Vagina (tissue), 2 donors: ENCODE measurements around the gene STK32B. TPM values are rescaled to one million over a fixed set of nuclear protein-coding genes. Genes with fewer than 3 reads are reported as not detected.

Experiments
- DNase-seq, 2 donors: peaks; one replicate each; pipeline ENCODE4 v3.0.0-alpha.2; 2017; ENCODE audit errors: extremely low spot score in 2 of 2
- H3K27ac ChIP-seq: fragments of 200-600 bp; sonication (generic); one replicate; pipeline ENCODE4 v1.5.1; 2019
- H3K27me3 ChIP-seq: fragments of 200-600 bp; sonication (generic); one replicate; pipeline ENCODE4 v1.5.1; 2019
- H3K36me3 ChIP-seq, 2 donors: fragments of 200-600 bp; sonication (generic); one replicate each; pipeline ENCODE4 v1.5.1; 2017 to 2019
- H3K4me1 ChIP-seq: fragments of 200-600 bp; sonication (generic); one replicate; pipeline ENCODE4 v1.5.1; 2019
- H3K4me3 ChIP-seq, 2 donors: fragments of 200-600 bp; sonication (generic); 1 replicate in 1 of 2; 2 replicates in 1 of 2; pipeline ENCODE4 v1.5.1; 2016 to 2019
- H3K9me3 ChIP-seq: fragments of 200-600 bp; sonication (generic); one replicate; pipeline ENCODE4 v1.5.1; 2019
- POLR2A ChIP-seq, 2 donors: fragments of 450-650 bp; IDR thresholded peaks; one replicate each; pipeline ENCODE4 v1.6.1; 2017; ENCODE audit warnings: antibody characterized with exemption in 2 of 2, mild to moderate bottlenecking in 2 of 2, moderate library complexity in 2 of 2
- POLR2AphosphoS5 ChIP-seq, 2 donors: sonication (generic); formaldehyde crosslinking; IDR thresholded peaks; one replicate each; pipeline ENCODE4 v1.9.0; 2017; ENCODE audit warnings: antibody characterized with exemption in 2 of 2, mild to moderate bottlenecking in 2 of 2, low read depth in 1 of 2; ENCODE audit not compliant: insufficient read depth in 1 of 2
- intact Hi-C: fragments of 100-400 bp; cut with DNase I; formaldehyde crosslinking; loops from one replicate; pipeline ENCODE4 v1.15.1; 2023
- total RNA-seq: library from RNA; depleted of rRNA; stranded (reverse); fragments of >200 nt; gene quantifications from one replicate; pipeline ENCODE4 v1.2.3, GENCODE V29; 2016
- TF ChIP-seq, protein P1 (sequence below), 3 experiments: fragments of 450-650 bp in 2 of 3; fragments of 200-600 bp in 1 of 3; sonication (generic) in 1 of 3; IDR thresholded peaks; one replicate each; pipeline ENCODE4 v1.5.1; 2017 to 2019; ENCODE audit warnings: antibody characterized with exemption in 3 of 3, mild to moderate bottlenecking in 2 of 3, moderate library complexity in 2 of 3

Gene STK32B
- total RNA-seq, 1 donor from 2014 or later: 6.4 TPM

- TF ChIP-seq POLR2AphosphoS5 (IDR thresholded peaks at IDR 0.05; ENCODE audit: insufficient read depth in 1 of 2, low read depth in 1 of 2): no peak
- TF ChIP-seq, protein P1, sequence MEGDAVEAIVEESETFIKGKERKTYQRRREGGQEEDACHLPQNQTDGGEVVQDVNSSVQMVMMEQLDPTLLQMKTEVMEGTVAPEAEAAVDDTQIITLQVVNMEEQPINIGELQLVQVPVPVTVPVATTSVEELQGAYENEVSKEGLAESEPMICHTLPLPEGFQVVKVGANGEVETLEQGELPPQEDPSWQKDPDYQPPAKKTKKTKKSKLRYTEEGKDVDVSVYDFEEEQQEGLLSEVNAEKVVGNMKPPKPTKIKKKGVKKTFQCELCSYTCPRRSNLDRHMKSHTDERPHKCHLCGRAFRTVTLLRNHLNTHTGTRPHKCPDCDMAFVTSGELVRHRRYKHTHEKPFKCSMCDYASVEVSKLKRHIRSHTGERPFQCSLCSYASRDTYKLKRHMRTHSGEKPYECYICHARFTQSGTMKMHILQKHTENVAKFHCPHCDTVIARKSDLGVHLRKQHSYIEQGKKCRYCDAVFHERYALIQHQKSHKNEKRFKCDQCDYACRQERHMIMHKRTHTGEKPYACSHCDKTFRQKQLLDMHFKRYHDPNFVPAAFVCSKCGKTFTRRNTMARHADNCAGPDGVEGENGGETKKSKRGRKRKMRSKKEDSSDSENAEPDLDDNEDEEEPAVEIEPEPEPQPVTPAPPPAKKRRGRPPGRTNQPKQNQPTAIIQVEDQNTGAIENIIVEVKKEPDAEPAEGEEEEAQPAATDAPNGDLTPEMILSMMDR (IDR thresholded peaks at IDR 0.05): no peak
- TF ChIP-seq POLR2A (IDR thresholded peaks at IDR 0.05): no peak
- intact Hi-C loops: no loop called here
- H3K27ac ChIP-seq: no peak overlapping the region
- no peaks in the 10 kb centered on the region for H3K27me3 ChIP-seq
- no peak overlapping the region for H3K4me3 ChIP-seq
- peaks cover 11% of the 10 kb centered on the region for H3K9me3 ChIP-seq
- DNase-seq: no peak
- no peaks in the 10 kb centered on the region for H3K4me1 ChIP-seq
- no peaks in the 10 kb centered on the region for H3K36me3 ChIP-seq
Observed at GRCh38 chr4:5084911-5085475, 33.7 kb downstream of the STK32B start.

DNA sequence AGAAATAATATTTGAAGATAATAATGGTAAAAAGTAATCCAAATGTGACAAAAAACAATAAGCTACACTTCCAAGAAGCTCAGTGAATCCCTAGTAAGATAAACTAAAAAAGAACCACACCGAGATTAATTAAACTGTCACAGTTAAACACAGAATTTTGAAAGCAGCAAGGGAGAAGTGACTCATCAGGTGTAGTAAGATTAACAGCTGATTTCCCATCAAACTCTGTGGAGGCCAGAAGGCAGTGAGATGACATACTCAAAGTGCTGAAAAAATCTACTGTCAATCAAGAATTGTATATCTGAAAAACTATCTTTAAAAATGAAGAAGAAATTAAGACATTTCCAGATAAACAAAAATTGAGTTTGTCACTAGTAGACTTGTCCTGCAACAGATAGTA, 35.3 kb downstream of the STK32B start:
- H3K4me3 ChIP-seq: no peak overlapping the region
- TF ChIP-seq POLR2A (IDR thresholded peaks at IDR 0.05): no peak
- TF ChIP-seq POLR2AphosphoS5 (IDR thresholded peaks at IDR 0.05; ENCODE audit: insufficient read depth in 1 of 2, low read depth in 1 of 2): no peak
- TF ChIP-seq, protein P1 (IDR thresholded peaks at IDR 0.05): no peak
- peaks cover 2% of the 10 kb centered on the region for H3K9me3 ChIP-seq
- H3K4me1 ChIP-seq: no peaks in the 10 kb centered on the region
- no peak for DNase-seq
- no peaks in the 10 kb centered on the region for H3K27me3 ChIP-seq
- intact Hi-C loops: no loop called here
- H3K36me3 ChIP-seq: no peaks in the 10 kb centered on the region
- no peak overlapping the region for H3K27ac ChIP-seq

DNA sequence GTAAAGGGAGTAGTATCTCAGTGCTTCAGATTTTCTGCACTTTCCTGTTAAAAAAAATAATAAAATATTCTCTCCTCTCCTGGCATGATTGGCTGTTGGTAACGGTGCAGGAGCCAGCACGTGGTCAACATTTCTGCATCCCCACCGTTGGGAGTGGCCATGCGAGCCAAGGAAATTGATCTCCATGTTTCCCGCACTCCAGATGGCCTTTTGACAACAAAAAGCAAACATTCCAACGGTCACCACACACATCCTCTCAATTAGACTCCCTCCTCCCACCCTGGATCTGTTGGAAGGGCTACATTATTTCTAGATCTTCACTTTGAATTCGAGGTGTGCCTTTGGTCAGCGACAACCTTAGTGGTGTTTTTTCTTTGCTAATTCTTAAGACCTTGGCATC, 45.0 kb downstream of the STK32B start:
- no peaks in the 10 kb centered on the region for H3K27me3 ChIP-seq
- H3K36me3 ChIP-seq: no peaks in the 10 kb centered on the region
- H3K27ac ChIP-seq: no peak overlapping the region
- no peaks in the 10 kb centered on the region for H3K9me3 ChIP-seq
- no peak for TF ChIP-seq POLR2A (IDR thresholded peaks at IDR 0.05)
- TF ChIP-seq, protein P1 (IDR thresholded peaks at IDR 0.05): no peak
- no peak for DNase-seq
- intact Hi-C loops: no loop called here
- no peaks in the 10 kb centered on the region for H3K4me1 ChIP-seq
- H3K4me3 ChIP-seq: no peak overlapping the region

DNA sequence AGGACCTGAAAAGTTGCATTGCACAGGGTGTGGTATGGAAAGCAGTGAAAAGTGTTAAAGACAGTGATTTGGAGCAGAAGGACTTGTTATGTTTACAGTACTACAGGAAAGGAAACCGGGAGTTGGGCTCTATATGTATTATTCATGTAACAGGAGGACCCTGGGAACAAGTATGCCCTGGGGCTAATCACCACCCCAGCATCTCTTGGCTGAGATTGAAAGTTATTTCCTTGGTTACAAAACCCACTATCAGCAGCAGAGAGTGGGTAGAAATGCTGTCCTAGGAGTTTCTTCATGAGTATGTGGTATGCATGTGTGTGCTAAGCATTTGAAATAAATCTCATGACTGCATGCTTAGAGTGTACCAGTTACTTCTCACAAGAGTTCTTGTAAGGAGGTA, 46.9 kb downstream of the STK32B start:
- Histone ChIP-seq H3K4me3 (no peak overlapping the region), H3K36me3 (no peaks in the 10 kb centered on the region), H3K27me3 (no peaks in the 10 kb centered on the region), H3K27ac (no peak overlapping the region), H3K4me1 (no peaks in the 10 kb centered on the region), H3K9me3 (no peaks in the 10 kb centered on the region)
- TF ChIP-seq POLR2A (IDR thresholded peaks at IDR 0.05) (no peak), POLR2AphosphoS5 (IDR thresholded peaks at IDR 0.05; ENCODE audit: insufficient read depth in 1 of 2, low read depth in 1 of 2) (no peak)
- TF ChIP-seq, protein P1 (IDR thresholded peaks at IDR 0.05): no peak
- no peak for DNase-seq
- intact Hi-C loops: no loop called here

- H3K27ac ChIP-seq: no peak overlapping the region
- intact Hi-C loops: no loop called here
- H3K27me3 ChIP-seq: no peaks in the 10 kb centered on the region
- no peaks in the 10 kb centered on the region for H3K4me1 ChIP-seq
- H3K36me3 ChIP-seq: no peaks in the 10 kb centered on the region
- H3K9me3 ChIP-seq: no peaks in the 10 kb centered on the region
- H3K4me3 ChIP-seq: no peak overlapping the region
- no peak for TF ChIP-seq POLR2A (IDR thresholded peaks at IDR 0.05)
- DNase-seq: no peak
Observed at GRCh38 chr4:5100336-5100735, 49.1 kb downstream of the STK32B start.
